OCI-LY1 (cell line): Measurements from ENCODE around the gene LIM2.

Experiments used
- H2AFZ ChIP-seq: fragments of 200-600 bp; sonication (generic), shearing (Covaris generic); 2 replicates; pipeline ENCODE4 v1.6.0; 2014; ENCODE audit warnings: antibody characterized with exemption, mild to moderate bottlenecking, low read length
- H3F3A ChIP-seq: fragments of 200-600 bp; sonication (generic), shearing (Covaris generic); 2 replicates; pipeline ENCODE4 v1.6.0; 2014; ENCODE audit warnings: mild to moderate bottlenecking, antibody characterized with exemption, low read length, moderate library complexity; ENCODE audit not compliant: insufficient read depth
- H3K27ac ChIP-seq: fragments of 200-600 bp; sonication (generic); 2 replicates; pipeline ENCODE4 v1.5.1; 2014; ENCODE audit warnings: low read length, mixed run types, mild to moderate bottlenecking, low read depth; ENCODE audit not compliant: poor library complexity, severe bottlenecking
- H3K27me3 ChIP-seq: fragments of 200-600 bp; sonication (generic); 2 replicates; pipeline ENCODE4 v1.6.0; 2014; ENCODE audit warnings: antibody characterized with exemption, mild to moderate bottlenecking, low read length, moderate library complexity; ENCODE audit not compliant: insufficient read depth
- H3K36me3 ChIP-seq: fragments of 200-600 bp; sonication (generic); 2 replicates; pipeline ENCODE4 v1.6.1; 2014; ENCODE audit warnings: mild to moderate bottlenecking, antibody characterized with exemption, low read length, moderate library complexity, mixed read lengths; ENCODE audit not compliant: insufficient read depth
- H3K4me1 ChIP-seq: fragments of 200-600 bp; sonication (generic); 2 replicates; pipeline ENCODE4 v1.5.1; 2014; ENCODE audit warnings: mild to moderate bottlenecking, low read length, moderate library complexity; ENCODE audit not compliant: insufficient read depth, severe bottlenecking
- H3K4me2 ChIP-seq: fragments of 200-600 bp; sonication (generic), shearing (Covaris generic); 2 replicates; pipeline ENCODE4 v1.6.1; 2014; ENCODE audit warnings: low read length
- H3K4me3 ChIP-seq: fragments of 200-600 bp; sonication (generic); 2 replicates; pipeline ENCODE4 v1.5.1; 2014; ENCODE audit warnings: low read length, low read depth, mild to moderate bottlenecking, mixed read lengths; ENCODE audit not compliant: poor library complexity, severe bottlenecking
- H3K79me2 ChIP-seq: fragments of 200-600 bp; shearing (Covaris generic); 2 replicates; pipeline ENCODE4 v1.6.1; 2016; ENCODE audit warnings: mixed run types, low read length, mixed read lengths; ENCODE audit not compliant: insufficient read depth
- H3K9ac ChIP-seq: fragments of 200-600 bp; sonication (generic), shearing (Covaris generic); 2 replicates; pipeline ENCODE4 v1.6.1; 2014; ENCODE audit warnings: mild to moderate bottlenecking, low read length, mixed read lengths
- H3K9me2 ChIP-seq: fragments of 200-600 bp; sonication (generic), shearing (Covaris generic); 2 replicates; pipeline ENCODE4 v1.6.1; 2014; ENCODE audit warnings: low read depth, mild to moderate bottlenecking, low read length, mixed read lengths
- H3K9me3 ChIP-seq: fragments of 200-600 bp; shearing (Covaris generic); 2 replicates; pipeline ENCODE4 v1.6.1; 2014; ENCODE audit warnings: low read length, mixed read lengths
- H4K20me1 ChIP-seq: fragments of 200-600 bp; sonication (generic), shearing (Covaris generic); 2 replicates; pipeline ENCODE4 v1.6.0; 2016; ENCODE audit warnings: mild to moderate bottlenecking, low read length; ENCODE audit not compliant: insufficient read depth
- EZH2 ChIP-seq: fragments of 200-600 bp; sonication (generic), shearing (Covaris generic); IDR thresholded peaks from 2 replicates; pipeline ENCODE4 v1.8.0; 2017; ENCODE audit warnings: borderline replicate concordance, mixed run types, mild to moderate bottlenecking, antibody characterized with exemption, low read length, moderate library complexity, mixed read lengths
- TF ChIP-seq, protein P1 (sequence below): fragments of 200-600 bp; sonication (generic), shearing (Covaris generic); IDR thresholded peaks from 2 replicates; pipeline ENCODE4 v1.5.1; 2017; ENCODE audit warnings: mild to moderate bottlenecking, antibody characterized with exemption, low read length, moderate library complexity, mixed read lengths

Gene LIM2

DNA sequence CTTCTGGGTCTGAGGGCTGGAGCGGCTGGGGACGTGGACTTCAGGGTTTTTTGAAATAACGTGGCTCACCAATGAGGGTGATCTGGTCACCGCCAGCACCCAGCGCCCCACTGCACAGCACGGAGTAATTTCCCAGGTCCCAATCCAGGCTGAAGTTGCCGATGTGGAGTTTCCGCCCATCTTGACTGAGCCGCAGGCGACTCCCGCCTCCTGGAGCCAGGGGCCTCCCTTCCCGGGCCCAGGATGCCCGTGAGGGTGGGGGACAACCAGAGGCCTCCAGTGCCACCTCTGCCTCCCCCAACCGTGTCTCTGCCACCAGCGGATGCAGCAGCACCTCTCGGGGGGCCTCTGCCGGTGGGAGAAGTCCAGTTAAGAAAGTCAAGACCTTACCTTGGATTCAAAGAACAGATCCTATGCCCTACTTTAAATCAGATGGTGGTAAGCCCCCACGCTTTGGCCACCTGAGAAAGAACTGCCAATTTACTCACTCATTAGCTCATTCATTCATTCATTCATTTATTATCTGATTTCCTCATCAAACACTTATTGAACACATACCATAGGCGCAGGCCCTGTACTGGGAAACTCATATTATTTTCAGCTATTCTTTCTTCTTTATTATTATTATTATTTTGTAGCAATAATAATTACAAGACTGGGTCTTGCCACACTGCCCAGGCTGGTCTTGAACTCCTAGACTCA, 49.8 kb downstream of the LIM2 start:
- peak overlapping the region; percentile 75; the same call in 1 of the 2 replicates for H2AFZ ChIP-seq

DNA sequence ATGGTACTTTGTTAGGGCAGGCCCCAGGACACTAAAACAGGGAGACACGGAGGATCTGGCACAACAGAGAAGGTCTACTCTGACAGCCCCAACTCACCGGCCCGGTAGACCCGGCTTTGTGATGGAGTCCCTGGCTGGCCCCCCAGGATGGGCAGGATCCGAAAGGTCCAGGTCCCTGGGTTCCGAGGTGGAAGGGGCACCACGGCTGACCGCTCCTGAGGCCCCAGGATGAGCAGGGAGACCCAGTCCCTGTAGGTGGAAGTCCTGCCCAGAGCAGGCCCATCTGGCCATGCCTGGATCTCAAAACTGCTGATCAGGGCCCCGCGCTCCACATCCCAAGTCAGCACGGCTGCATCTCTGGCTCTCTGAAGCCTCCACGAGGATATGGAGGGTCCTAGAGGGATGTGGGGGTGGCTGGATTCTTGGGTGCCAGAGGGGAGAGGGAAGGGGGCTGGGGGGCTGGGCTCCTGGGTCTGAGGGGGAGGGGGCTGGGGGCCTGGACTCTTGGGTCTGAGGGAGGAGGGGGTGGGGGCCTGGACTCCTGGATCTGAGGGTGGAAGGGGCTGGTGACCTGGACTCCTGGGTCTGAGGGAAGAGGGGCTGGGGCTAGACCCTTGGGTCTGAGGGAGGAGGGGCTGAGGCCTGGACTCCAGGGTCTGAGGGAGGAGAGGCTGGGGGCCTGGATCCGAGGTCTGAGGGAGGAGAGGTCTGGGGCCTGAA, 50.5 kb downstream of the LIM2 start:
- Histone ChIP-seq H3K4me1 (peaks cover 10% of the 10 kb centered on the region), H3K27me3 (no peaks in the 10 kb centered on the region), H3K79me2 (no peaks in the 10 kb centered on the region), H3K36me3 (no peaks in the 10 kb centered on the region), H3K4me3 (no peak overlapping the region), H3K9me3 (no peaks in the 10 kb centered on the region), H3F3A (no peaks in the 10 kb centered on the region), H3K9me2 (no peaks in the 10 kb centered on the region), H3K27ac (no peak overlapping the region), H3K4me2 (no peak overlapping the region), H3K9ac (no peak overlapping the region), H4K20me1 (no peaks in the 10 kb centered on the region), H2AFZ (no peak overlapping the region)
- TF ChIP-seq EZH2 = no peak
- TF ChIP-seq, protein P1, sequence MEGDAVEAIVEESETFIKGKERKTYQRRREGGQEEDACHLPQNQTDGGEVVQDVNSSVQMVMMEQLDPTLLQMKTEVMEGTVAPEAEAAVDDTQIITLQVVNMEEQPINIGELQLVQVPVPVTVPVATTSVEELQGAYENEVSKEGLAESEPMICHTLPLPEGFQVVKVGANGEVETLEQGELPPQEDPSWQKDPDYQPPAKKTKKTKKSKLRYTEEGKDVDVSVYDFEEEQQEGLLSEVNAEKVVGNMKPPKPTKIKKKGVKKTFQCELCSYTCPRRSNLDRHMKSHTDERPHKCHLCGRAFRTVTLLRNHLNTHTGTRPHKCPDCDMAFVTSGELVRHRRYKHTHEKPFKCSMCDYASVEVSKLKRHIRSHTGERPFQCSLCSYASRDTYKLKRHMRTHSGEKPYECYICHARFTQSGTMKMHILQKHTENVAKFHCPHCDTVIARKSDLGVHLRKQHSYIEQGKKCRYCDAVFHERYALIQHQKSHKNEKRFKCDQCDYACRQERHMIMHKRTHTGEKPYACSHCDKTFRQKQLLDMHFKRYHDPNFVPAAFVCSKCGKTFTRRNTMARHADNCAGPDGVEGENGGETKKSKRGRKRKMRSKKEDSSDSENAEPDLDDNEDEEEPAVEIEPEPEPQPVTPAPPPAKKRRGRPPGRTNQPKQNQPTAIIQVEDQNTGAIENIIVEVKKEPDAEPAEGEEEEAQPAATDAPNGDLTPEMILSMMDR = no peak

More for the DNA sequence above, 49.8 kb downstream of the LIM2 start:
- peaks cover 10% of the 10 kb centered on the region for H3K4me1 ChIP-seq
- TF ChIP-seq, protein P1 = no peak
- H3K4me3 ChIP-seq = no peak overlapping the region
- H3K27me3 ChIP-seq = no peaks in the 10 kb centered on the region
- no peaks in the 10 kb centered on the region for H3K36me3 ChIP-seq
- no peaks in the 10 kb centered on the region for H3K79me2 ChIP-seq
- no peaks in the 10 kb centered on the region for H3K9me3 ChIP-seq
- H4K20me1 ChIP-seq = no peaks in the 10 kb centered on the region
- H3F3A ChIP-seq = no peaks in the 10 kb centered on the region
- no peaks in the 10 kb centered on the region for H3K9me2 ChIP-seq
- H3K9ac ChIP-seq = peak overlapping the region; percentile 31; the same call in 1 of the 2 replicates
- H3K4me2 ChIP-seq = peak overlapping the region; percentile 80; the same call in 1 of the 2 replicates
- no peak overlapping the region for H3K27ac ChIP-seq

- no peaks in the 10 kb centered on the region for H3K27me3 ChIP-seq
- H3K9ac ChIP-seq = no peak overlapping the region
- no peaks in the 10 kb centered on the region for H3K9me3 ChIP-seq
- H3K4me3 ChIP-seq = no peak overlapping the region
- H3F3A ChIP-seq = no peaks in the 10 kb centered on the region
- H3K36me3 ChIP-seq = no peaks in the 10 kb centered on the region; the same call in 1 of the 2 replicates
- TF ChIP-seq, protein P1 = no peak
- TF ChIP-seq EZH2 = no peak
- H4K20me1 ChIP-seq = no peaks in the 10 kb centered on the region
- no peak overlapping the region for H3K27ac ChIP-seq
- H2AFZ ChIP-seq = no peak overlapping the region
- H3K4me2 ChIP-seq = no peak overlapping the region
- H3K79me2 ChIP-seq = no peaks in the 10 kb centered on the region
- H3K4me1 ChIP-seq = peaks cover 4% of the 10 kb centered on the region
- no peaks in the 10 kb centered on the region for H3K9me2 ChIP-seq
These were observed 53.8 kb downstream of the LIM2 start for GRCh38 chr19:51333836-51334460.
